ENCODE results near the gene ZNF474. TPM values are rescaled to one million over a fixed set of nuclear protein-coding genes. Genes with fewer than 3 reads are reported as not detected.

ZNF474 gene
- total RNA-seq, 2 experiments from 2014 or later = 0.28 TPM; not detected in 1

DNA sequence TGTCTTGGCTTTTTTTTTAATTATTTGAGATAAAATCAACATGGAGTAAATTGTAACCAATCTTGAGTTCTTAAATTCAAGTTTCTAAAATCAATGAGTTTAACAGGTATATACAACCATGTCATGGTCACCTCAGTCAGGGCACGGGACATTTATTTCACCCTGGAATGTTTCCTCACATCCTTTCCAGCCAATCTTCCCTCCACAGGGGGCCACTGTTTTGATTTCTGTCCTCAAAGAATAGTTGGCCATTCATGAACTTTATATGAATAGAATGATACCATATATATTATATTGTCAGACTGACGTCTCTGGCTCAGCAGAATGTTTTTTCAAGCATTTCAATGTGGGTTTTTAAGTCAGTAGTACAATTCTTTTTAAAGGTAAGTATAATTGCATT lies 806 bp downstream of the ZNF474 start:
- Mint-ChIP-seq H3K4me1 (ENCODE audit: low read depth) (no peaks in the 10 kb centered on the region), H3K9me3 (no peaks in the 10 kb centered on the region), H3K27me3 (no peaks in the 10 kb centered on the region), H3K4me3 (no peak overlapping the region), H3K36me3 (ENCODE audit: low read depth) (no peaks in the 10 kb centered on the region), H3K27ac (no peak overlapping the region)
- H3K9me3 ChIP-seq (ENCODE audit: control insufficient read depth in 1 of 2, insufficient read depth in 1 of 2, low read length in 2 of 2) = no peaks in the 10 kb centered on the region
- no peaks in the 10 kb centered on the region for H3K27me3 ChIP-seq (ENCODE audit: control insufficient read depth in 1 of 2, insufficient read depth in 2 of 2, low read length in 2 of 2)
- no peaks in the 10 kb centered on the region for H3K4me1 ChIP-seq (ENCODE audit: insufficient read depth, low read length)
- no peaks in the 10 kb centered on the region for H3K36me3 ChIP-seq (ENCODE audit: insufficient read depth, low read length)
- no peak overlapping the region for H3K27ac ChIP-seq (ENCODE audit: low read depth in 1 of 2, low read length in 2 of 2)
- TF ChIP-seq CTCF (IDR thresholded peaks at IDR 0.05) = no peak
- ChIA-PET POLR2A (no interaction called here), CTCF (no interaction called here)
- intact Hi-C loops (cut with DNase I, micrococcal nuclease) = no loop called here
- no peak overlapping the region for H3K4me3 ChIP-seq (ENCODE audit: low read length)
- ATAC-seq (ENCODE audit: poor library complexity) = no peak
- DNase-seq = no peak

DNA sequence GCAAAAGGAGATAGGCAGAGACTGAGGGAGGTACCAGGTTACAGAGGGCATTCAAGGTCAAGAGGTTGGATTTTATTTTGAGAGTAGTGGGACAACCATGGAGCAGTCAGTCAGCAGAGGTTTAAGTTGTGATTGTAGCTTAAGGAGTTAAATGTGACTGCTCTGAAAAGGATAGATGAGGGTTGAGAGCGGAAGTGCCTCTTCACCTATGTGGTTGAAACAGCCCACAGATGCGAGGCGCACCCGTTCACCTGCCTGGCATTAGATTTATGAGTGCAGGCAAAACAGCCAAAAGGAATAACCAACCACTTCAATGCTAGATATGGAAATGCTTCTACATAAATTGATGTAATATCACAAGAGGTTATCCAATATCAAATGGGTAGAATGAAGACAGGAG lies 8.4 kb downstream of the ZNF474 start:
- peak; percentile 87 for ATAC-seq (ENCODE audit: poor library complexity)
- no peak overlapping the region for H3K4me3 ChIP-seq (ENCODE audit: low read length)
- peaks cover 7% of the 10 kb centered on the region for H3K4me1 ChIP-seq (ENCODE audit: insufficient read depth, low read length)
- no peaks in the 10 kb centered on the region for H3K36me3 ChIP-seq (ENCODE audit: insufficient read depth, low read length)
- TF ChIP-seq CTCF (IDR thresholded peaks at IDR 0.05) = no peak
- DNase-seq = peak in 9 of 14 experiments; percentile 2 to 42 (median 15)
- POLR2A ChIA-PET = no interaction called here
- Mint-ChIP-seq H3K27me3 (peaks cover 5% of the 10 kb centered on the region), H3K27ac (no peak overlapping the region), H3K4me1 (ENCODE audit: low read depth) (peaks cover 19% of the 10 kb centered on the region), H3K4me3 (peak overlapping the region; percentile 6), H3K36me3 (ENCODE audit: low read depth) (no peaks in the 10 kb centered on the region), H3K9me3 (no peaks in the 10 kb centered on the region)
- CTCF ChIA-PET = no interaction called here
- intact Hi-C loops (cut with DNase I, micrococcal nuclease) = no loop called here
- H3K27ac ChIP-seq (ENCODE audit: low read depth in 1 of 2, low read length in 2 of 2) = no peak overlapping the region
- no peaks in the 10 kb centered on the region for H3K9me3 ChIP-seq (ENCODE audit: control insufficient read depth in 1 of 2, insufficient read depth in 1 of 2, low read length in 2 of 2)
- H3K27me3 ChIP-seq (ENCODE audit: control insufficient read depth in 1 of 2, insufficient read depth in 2 of 2, low read length in 2 of 2) = no peaks in the 10 kb centered on the region

DNA sequence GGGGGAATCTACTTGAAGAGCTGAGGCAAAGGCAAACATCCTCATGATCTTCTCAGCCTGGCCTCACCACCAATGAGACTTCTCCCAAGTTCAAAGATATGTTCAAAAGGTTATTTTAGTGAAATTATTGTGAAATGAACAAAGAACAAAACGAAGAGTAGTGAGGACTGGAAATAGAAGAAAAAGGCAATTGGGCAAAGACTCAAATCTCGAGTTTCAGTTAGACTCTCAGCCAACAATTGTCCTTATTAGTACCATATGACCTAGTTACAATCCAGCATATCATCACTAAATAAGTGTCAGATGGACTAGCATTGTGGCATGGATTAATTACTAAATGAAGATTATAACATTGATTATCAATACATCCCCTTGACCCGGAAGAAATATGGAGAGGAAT lies 9.0 kb downstream of the ZNF474 start:
- H3K4me1 ChIP-seq (ENCODE audit: insufficient read depth, low read length) = peaks cover 7% of the 10 kb centered on the region
- no peaks in the 10 kb centered on the region for H3K27me3 ChIP-seq (ENCODE audit: control insufficient read depth in 1 of 2, insufficient read depth in 2 of 2, low read length in 2 of 2)
- intact Hi-C loops (cut with DNase I, micrococcal nuclease) = no loop called here
- DNase-seq (no peak), ATAC-seq (ENCODE audit: poor library complexity) (no peak)
- no peaks in the 10 kb centered on the region for H3K9me3 Mint-ChIP-seq
- no peak overlapping the region for H3K4me3 ChIP-seq (ENCODE audit: low read length)
- H3K27ac Mint-ChIP-seq = no peak overlapping the region
- peaks cover 5% of the 10 kb centered on the region for H3K27me3 Mint-ChIP-seq
- POLR2A ChIA-PET = no interaction called here
- H3K9me3 ChIP-seq (ENCODE audit: control insufficient read depth in 1 of 2, insufficient read depth in 1 of 2, low read length in 2 of 2) = no peaks in the 10 kb centered on the region
- H3K36me3 Mint-ChIP-seq (ENCODE audit: low read depth) = no peaks in the 10 kb centered on the region
- peaks cover 19% of the 10 kb centered on the region for H3K4me1 Mint-ChIP-seq (ENCODE audit: low read depth)
- CTCF ChIA-PET = no interaction called here
- no peak overlapping the region for H3K27ac ChIP-seq (ENCODE audit: low read depth in 1 of 2, low read length in 2 of 2)
- no peak overlapping the region for H3K4me3 Mint-ChIP-seq
- TF ChIP-seq CTCF (IDR thresholded peaks at IDR 0.05) = no peak
- no peaks in the 10 kb centered on the region for H3K36me3 ChIP-seq (ENCODE audit: insufficient read depth, low read length)

Measured in CD4-positive, alpha-beta T cell (primary cell).